Mucosa of gallbladder (tissue), 1 donor: ENCODE measurements around the gene LIPC. TPM values are rescaled to one million over a fixed set of nuclear protein-coding genes. Genes with fewer than 3 reads are reported as not detected.
A peak's percentile ranks its signal among the peaks of the same experiment; 100 is the strongest.

Experiments used
- DNase-seq: peaks from one replicate; pipeline ENCODE4 v3.0.0-alpha.2; 2020; ENCODE audit warnings: low spot score
- total RNA-seq: library from RNA; stranded (reverse); gene quantifications from one replicate; pipeline ENCODE4 v1.2.1, GENCODE V29; 2021
- donor health status: DM: no; HTN: no; CAD: no.

LIPC gene
- total RNA-seq, 1 donor from 2014 or later = 0.58 TPM

DNA sequence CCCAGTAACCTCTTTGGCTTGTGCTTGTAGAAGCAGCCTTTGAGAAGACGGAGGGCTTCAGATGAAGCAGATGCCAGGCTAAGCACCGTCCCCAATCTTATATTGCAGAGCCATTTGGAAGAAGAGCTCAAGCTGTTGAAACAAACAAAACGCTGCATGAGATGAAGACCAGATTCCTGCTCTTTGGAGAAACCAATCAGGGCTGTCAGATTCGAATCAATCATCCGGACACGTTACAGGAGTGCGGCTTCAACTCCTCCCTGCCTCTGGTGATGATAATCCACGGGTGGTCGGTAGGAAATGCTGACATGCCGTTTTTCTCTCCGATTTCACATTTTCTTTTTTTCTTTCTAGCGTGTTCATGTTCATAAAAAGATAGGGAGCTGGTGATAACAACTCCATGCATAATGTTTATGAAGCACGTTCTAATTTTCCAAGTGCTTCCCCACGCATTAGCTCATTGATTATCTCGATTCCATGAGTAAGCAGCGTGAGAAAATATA lies 106.5 kb downstream of the LIPC start:
- no peak for DNase-seq

DNA sequence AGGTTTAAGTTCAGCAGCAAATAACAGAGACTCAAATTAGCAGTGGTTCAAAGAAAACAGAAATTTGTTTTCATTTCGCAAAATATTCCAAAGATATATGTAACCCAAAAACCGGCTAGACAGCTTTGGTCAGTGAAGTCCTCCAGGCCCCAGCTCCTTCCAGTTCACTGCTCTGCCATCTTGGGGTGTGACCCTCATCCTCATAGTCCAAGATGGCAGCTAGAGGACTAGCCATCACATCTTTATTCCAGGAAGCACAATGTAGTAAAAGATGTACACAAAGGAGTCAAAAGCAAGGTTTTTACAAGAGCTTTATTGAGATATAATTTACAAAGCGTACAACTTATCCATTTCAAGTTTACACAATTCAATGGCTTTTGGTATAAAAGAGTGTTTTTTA lies 107.1 kb downstream of the LIPC start:
- no peak for DNase-seq

DNA sequence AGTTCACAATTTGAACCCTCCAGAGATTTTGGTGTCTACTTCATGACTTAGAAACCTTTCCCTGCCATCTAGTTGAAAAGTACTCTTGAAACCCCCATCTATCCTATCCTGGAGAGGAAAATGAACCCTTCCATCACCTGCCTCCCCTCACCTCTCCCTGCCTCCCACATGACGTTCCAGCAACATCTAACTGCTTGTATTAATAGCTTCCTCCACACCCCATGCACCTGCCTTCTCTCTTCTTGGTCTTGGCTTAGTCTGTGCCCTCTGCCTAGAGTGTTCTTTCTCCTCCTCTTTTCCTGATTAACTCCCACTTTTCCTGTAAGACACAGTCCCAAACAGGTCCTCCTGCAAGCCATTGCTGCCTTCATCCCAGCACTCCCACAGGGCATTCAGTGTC lies 107.8 kb downstream of the LIPC start:
- DNase-seq = no peak

DNA sequence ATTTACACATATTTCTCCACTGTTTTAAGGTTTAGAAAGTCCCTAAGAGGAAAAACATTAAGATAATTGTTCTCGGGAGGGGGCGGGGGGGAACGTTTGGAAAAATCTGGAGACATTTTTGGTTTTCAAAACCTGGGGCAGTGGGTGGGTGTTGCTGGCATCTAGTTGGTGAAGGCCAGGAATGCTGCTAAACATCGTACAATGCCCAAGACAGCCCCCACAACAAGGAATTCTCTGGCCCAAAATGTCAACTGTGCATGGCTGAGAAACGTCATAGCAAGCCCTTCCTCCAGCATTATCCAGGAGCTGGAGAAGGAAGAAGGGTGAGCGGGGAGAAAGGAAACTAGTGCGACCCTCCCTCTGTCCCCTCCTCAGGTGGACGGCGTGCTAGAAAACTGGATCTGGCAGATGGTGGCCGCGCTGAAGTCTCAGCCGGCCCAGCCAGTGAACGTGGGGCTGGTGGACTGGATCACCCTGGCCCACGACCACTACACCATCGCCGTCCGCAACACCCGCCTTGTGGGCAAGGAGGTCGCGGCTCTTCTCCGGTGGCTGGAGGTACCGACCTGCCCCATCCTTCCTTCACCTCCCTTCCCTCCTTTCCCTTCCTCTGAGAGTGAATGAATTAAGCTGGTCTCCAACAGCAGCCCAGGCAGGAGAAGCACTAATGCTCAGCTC lies 109.8 kb downstream of the LIPC start:
- no peak for DNase-seq

DNA sequence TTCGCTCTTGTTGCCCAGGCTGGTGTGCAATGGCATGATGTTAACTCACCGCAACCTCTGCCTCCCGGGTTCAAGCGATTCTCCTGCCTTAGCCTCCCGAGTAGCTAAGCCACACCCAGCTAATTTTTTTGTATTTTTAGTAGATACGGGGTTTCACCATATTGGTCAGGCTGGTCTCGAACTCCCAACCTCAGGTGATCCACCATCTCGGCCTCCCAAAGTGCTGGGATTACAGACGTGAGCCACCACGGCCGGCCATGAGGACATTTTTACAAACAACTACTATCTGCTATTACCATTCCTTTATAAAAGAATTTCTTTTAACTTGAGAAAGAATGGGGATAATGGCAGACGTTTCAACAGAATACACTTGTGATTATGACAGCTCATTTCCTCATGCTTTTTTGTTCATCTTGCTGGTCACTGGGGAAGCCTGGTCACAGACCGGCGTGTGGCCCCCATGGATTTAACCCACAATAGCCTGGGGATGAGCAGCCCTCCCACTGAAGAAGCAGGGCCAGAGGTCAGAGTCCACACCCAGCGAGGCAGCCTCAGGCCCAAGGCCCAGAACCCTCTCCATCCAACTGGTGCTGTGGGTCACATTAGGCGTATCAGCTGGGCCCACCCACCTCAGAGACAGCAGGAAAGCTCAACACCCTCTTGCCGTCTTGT lies 112.0 kb downstream of the LIPC start:
- no peak for DNase-seq

DNA sequence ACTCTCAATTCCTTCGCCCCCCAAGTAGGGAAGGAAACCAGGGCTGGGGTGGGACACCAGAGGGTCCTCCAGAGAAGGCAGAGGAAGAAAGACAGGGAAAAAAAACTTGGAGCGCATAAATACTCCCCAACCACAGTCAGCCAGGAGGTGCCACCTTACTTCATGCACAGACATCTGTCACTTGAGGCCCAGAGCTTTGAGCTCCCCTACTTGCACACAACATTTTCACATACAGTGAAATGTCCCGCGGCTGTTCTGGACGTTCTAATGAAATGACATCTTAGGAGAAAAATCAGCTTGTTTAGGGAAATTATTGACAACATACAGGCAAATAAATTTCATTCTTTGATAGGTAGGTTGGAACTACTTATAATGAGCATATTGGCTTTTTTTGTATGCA lies 113.0 kb downstream of the LIPC start:
- no peak for DNase-seq

DNA sequence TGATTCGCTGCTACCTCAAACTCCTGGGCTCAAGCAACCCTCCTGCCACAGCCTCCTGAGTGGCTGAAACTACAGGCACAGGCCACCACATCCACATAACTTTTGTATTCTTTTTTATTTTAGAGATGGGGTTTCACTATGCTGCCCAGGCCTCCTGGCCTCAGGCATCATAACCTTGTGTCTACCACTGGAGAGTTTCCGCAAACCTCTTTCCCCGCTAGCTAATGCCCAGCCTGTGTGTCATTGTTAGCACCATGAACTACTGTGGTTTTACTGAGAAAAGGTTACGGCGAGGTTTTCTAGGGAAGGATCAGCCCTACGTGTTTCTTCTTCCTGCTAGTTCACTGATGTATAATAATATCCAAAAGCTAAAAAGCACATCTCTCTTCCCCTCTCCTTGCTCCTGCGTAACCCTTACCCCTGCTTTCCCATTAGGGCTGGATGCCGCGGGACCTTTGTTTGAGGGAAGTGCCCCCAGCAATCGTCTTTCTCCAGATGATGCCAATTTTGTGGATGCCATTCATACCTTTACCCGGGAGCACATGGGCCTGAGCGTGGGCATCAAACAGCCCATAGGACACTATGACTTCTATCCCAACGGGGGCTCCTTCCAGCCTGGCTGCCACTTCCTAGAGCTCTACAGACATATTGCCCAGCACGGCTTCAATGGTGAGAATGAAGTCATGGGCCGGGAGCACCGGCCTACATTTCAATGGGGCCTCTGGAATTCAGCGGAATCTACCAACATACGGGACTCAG lies 113.7 kb downstream of the LIPC start:
- no peak for DNase-seq

DNA sequence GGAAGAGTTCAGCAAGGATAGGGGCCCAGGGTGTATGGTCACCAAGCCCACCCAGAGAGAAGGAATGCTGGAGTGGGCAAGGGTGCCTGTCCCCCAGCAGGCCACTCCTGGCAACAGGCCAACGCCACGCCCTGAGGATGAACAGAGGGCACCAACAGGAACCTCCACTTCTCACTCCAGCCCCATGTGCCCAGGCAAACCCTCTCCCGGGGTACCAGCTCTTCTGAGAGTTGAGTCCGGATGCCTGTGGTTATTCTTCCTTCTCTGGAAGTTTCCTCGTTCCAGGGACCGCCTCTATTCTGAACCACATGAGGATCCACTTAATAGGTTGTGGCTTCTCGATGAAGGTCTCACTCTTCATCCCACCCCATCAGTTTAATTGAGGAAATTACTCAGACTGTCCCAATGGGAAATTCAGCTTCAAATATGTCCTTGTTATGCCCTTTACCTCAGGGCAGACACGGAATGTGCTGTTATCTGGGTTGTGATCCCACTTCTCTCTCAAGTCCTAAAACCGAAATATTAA lies 114.3 kb downstream of the LIPC start:
- DNase-seq = no peak

DNA sequence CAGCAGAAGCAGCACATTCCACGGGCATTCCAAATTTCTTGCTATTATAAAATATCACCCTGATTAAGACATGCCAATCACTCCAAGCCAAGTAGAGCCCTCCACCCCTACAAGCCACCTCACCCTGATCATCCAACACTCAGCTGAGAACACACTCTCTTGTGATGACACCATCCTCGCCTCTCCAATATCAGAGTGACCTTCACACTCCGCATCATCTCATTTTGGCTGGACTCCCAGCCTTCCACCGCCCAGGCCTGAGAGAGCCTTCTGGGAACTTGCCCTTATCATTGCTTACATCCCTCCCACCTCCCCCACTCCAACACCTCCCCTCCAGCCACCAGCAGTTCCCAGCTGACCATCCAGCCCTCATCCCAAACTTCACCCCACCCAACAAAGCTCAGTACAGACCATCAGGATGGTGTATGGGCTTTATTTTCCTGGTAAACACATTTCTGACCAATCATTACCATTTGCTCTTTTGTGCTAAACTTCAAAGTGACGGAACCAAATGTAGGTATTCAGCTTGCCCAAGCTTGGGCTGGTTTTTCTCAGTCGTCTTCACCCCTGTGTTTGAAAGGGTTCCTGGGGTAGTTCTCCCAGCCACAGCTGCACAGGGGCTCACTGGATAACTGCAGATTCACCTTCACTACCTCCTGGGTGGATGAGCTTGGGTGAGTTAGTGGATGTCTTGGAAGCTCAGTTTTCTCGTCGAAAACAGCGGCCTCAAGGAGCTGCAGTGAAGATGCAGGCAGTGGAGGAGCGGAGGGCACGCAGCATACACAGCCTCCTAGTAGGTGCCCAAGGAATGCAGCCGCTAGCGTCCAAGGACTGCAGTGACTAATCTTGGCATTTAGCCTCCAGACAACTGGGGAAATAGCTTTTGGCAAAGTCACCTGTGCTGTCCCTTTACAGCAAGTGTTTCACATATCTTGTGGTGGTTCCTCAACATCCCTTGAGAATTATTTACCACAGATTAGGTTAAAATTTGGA lies 115.1 kb downstream of the LIPC start:
- DNase-seq = peak; percentile 69

DNA sequence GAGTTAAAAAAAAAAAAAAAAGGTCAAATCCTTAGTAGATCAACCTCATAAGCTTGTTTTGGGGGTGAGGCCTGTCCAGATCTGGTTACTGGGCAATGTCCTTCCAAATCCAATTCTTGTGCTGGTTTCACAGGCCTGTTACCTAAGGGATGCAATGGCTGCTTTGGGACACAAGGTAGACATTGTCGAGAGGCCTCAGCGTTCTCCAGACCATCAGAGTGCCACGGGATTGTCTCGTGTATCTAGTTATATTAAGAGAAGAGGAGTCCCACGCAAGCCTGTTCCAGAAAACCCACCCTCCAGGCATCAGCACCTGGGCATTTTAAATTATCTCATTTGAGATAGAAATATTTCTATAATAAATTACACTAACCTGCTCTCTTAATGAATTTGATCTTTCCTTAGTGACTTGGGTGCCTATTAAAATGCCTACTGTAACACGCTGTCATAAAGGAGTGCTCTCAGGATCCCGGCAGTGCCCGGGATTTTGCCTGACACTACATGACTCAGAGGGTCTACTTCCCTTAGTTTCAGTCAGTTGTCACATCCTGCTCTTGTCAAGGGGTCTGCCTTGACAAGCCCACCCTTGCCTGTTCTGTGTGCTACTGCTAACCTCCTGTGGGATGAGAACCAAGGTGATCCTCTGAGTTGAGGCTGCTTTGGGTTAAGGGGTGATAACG lies 116.0 kb downstream of the LIPC start:
- DNase-seq = no peak

DNA sequence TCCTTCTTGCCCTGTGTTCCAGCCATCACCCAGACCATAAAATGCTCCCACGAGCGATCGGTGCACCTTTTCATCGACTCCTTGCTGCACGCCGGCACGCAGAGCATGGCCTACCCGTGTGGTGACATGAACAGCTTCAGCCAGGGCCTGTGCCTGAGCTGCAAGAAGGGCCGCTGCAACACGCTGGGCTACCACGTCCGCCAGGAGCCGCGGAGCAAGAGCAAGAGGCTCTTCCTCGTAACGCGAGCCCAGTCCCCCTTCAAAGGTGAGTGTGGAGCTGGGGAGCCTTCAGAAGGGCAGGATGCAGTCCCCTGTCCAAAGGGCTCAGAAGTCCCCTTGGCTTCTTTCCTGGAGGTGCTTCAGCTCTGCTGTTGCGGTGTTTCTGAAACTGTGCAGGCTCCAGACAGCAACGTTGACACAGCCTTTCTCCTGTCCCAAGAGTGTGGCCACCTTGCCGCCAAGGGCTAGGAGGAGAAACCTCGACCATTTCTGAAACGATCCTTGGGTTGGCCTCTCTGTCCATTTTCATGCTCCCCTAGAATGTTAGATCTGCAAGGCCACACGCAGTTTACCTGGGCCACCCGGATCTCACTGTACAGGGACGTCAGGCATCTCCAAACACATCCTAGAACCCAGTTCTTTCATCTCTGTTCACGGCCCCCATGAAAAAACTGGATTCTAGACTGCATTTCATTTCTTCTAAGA lies 116.7 kb downstream of the LIPC start:
- DNase-seq = no peak

DNA sequence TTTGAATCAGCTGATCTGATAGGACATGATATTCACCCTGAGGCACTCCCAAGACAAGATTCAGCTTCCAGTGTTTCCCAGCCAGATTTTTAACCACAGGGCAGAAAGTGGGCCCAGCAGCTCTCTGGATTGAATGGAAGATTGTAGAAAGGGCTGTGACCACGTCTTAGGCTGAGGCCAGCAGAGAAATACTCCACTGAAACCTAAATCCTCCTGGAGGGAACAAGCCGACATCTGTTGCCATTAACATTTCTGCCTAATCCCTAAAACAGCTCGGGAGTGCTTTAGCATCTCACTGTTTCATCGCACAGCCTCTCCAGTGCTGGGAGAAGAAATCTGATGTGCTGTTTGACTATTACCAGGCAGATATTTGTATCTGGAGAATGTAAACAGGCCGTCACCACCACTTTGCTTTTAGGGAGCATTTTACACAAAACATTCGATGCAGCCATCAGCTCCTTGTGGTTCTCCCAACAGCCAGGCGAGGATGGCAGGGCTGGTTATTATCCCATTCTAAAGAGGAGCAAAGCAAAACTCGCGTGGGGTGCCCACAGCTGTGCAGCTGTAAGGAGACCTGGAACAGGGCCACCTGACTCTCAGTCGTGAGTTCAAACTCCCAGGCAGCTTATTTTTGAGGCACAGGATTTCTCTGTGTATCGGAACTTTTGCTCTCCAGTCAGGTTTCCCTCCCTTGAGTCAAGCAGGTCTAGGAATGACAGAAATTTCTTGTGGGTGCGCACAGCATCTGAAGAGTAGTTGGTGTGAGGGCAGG lies 117.4 kb downstream of the LIPC start:
- peak; percentile 33 for DNase-seq

DNA sequence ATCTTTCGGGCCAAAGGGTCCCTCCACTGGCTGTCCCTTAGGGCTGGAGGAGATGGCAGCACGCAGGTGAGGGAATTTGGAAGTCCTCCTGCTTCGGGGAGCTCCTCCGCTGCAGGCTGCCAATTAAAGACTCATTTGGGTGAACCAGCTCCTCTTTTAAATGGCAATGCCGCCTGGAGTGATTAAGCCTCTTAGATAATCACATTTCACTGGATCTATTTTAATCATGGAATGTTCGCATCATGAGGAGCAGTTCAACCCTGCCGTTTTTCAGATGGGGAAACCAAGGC lies 117.9 kb downstream of the LIPC start:
- DNase-seq = no peak

DNA sequence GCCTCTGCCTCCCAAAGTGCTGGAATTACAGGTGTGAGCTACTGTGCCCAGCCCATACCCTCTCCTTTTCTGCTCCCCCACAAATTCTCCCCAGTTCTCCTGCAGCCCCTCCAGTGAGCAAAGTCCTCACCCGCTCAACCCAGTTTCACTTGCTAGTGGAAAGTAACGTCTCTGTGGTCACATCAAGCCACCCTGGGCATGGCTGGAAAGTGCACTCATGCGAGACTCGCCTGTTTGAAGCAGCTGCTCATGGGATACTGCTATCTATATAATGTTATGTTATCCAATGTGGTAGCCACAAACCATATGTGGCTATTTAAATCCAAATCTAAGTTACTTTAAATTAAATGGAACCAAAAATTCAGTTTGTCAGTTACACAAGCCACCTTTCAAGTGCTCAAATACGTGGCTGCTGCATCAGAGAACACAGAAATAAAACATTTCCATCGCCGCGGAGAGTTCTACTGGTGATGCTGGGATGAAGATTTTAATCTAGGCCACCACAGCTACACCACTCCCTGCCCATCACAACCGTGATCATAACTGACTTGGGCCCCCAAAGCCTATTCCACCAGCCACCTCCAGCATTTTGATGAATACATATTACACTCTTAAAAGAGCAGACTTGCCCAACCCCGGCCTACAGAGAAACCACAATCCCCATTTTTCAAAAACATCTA lies 119.4 kb downstream of the LIPC start:
- DNase-seq = no peak

DNA sequence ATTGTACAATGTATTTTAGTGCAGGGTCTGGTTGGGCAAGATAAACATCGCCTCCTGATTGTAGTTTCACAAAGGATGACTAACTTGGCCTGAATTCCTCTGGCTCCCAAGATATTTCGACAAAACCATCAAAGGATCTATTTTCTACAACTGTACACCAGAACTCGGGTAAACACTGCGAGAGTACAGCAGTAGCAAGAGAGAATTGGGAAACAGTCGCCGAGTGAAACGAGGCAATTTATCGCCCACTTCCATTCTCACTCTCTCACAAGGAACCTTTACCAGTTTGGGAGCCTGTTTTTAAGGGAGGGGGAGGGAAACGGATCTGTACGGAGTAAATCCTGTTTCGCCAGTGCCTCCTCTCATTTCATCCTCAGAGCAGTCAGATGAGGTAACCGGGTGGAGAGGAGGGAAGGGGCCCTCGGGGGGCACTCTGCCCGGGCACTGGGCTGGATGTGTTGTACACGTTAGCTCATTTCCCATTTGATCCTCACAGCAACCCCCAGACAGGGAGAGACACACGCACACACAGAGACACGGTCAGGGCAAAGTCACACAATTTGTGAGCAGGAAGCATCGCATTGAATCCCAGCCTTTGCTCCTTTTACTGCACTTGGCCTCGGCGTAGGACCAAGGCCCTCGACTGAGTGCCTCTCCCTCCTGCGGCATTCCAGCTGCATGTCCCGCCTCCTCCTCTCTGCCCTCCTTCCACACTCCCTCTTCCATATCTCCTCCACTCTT lies 120.1 kb downstream of the LIPC start:
- no peak for DNase-seq

DNA sequence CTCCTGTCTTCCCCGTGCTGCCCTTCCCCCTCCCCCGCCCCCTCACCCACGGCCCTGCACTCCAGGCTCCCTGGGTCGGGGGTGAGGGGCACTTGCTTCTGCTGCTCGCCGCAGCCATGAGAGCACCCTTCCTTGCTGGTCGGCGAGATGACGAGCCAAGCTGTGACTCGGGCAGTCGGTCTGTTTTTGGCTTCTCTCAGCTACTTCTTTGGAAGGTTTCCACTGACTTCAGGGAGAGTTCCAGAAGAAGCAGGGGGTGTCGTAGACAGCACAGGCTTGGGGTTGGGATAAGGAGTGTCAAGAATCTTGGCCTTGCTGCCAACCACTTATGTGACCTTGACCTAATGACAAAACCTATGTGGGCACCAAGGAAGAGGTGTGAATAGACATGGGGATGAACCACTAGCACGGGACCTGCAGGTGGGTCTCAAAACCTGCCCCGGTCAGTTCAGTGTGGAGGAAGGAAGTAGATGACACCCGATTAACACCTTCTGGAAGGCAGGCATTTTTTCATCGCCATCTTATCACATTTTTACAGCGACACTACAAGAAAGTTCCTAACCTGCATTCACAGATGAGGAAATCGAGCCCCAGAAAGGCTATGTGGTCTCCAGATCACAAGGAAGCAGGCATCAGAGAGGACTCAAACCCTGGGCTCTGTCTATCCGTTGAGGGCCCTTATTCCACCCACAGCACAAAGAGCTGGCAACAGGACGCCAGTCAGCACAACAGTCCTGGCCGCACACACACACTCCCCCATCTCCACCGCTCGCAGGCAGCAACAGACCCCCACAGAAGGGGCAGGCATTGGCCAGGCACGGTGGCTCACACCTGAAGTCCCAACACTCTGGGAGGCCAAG lies 120.9 kb downstream of the LIPC start:
- DNase-seq = no peak

DNA sequence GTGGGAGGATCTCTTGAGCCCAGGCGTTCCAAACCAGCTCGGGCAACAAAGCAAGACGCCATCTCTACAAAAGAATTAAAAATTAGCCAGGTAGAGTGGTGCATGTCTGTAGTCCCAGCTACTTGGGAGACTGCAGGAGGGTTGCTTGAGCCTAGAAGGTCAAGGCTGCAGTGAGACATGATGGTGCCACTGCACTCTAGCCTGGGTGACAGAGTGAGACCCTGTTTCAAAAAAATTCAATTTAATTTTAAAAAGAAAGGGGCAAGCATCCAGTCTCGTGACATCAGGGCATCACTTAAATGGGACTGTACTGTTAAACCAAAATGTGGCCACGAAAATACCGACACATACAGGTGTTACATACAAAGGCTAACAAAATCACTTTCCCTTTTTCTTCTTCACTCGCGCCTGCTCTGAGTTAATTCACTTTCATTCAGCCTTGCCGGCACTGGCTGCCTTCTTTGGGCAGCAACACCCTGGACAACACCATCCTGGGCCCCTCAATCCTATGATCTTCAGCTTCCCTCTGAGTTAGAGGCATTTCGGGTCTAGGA lies 121.7 kb downstream of the LIPC start:
- DNase-seq = no peak
